ENCODE data around the gene COX8A. TPM values are rescaled to one million over a fixed set of nuclear protein-coding genes. Genes with fewer than 3 reads are reported as not detected.

Gene COX8A
- total RNA-seq, 1 experiment from 2014 or later, result 587 TPM

DNA sequence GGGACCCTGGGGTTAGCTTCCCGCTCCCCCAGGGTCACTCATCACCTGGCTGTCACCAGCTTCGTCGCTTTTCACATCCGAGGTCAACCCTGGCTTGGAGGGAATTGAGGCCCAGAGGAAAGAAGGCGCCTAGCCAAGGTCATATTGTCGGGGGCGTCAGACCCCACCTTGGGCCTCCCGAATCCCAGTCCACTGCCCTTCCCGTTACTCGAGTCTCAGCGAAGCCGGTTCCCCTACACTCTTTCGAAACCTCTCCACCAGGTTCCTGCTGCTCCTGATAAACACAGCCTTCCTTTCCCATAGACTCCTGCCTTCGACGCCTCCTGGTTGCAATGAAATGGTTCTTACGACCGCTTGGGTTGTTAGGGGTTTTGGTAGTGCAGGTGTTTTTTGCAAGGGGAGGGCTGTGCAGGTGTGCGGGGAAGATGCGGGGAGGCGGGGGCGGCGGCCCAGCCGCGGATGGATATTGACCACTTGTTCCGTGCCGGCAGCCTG, 35.0 kb upstream of the COX8A start (continued):
- TF ChIP-seq IRF2 (CRISPR knock-in tag; IDR thresholded peaks at IDR 0.05; ENCODE audit: borderline replicate concordance, low read depth) (no peak), NR3C1 (CRISPR knock-in tag; conservative IDR thresholded peaks at IDR 0.05; ENCODE audit: low read depth) (no peak), ESRRA (CRISPR knock-in tag; IDR thresholded peaks at IDR 0.05; ENCODE audit: borderline replicate concordance) (no peak), IRF1 (CRISPR knock-in tag; IDR thresholded peaks at IDR 0.05) (no peak)
- TF ChIP-seq, protein P1, sequence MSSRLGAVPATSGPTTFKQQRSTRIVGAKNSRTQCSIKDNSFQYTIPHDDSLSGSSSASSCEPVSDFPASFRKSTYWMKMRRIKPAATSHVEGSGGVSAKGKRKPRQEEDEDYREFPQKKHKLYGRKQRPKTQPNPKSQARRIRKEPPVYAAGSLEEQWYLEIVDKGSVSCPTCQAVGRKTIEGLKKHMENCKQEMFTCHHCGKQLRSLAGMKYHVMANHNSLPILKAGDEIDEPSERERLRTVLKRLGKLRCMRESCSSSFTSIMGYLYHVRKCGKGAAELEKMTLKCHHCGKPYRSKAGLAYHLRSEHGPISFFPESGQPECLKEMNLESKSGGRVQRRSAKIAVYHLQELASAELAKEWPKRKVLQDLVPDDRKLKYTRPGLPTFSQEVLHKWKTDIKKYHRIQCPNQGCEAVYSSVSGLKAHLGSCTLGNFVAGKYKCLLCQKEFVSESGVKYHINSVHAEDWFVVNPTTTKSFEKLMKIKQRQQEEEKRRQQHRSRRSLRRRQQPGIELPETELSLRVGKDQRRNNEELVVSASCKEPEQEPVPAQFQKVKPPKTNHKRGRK (CRISPR knock-in tag; IDR thresholded peaks at IDR 0.05; ENCODE audit: borderline replicate concordance), result no peak
- TF ChIP-seq, protein P2, sequence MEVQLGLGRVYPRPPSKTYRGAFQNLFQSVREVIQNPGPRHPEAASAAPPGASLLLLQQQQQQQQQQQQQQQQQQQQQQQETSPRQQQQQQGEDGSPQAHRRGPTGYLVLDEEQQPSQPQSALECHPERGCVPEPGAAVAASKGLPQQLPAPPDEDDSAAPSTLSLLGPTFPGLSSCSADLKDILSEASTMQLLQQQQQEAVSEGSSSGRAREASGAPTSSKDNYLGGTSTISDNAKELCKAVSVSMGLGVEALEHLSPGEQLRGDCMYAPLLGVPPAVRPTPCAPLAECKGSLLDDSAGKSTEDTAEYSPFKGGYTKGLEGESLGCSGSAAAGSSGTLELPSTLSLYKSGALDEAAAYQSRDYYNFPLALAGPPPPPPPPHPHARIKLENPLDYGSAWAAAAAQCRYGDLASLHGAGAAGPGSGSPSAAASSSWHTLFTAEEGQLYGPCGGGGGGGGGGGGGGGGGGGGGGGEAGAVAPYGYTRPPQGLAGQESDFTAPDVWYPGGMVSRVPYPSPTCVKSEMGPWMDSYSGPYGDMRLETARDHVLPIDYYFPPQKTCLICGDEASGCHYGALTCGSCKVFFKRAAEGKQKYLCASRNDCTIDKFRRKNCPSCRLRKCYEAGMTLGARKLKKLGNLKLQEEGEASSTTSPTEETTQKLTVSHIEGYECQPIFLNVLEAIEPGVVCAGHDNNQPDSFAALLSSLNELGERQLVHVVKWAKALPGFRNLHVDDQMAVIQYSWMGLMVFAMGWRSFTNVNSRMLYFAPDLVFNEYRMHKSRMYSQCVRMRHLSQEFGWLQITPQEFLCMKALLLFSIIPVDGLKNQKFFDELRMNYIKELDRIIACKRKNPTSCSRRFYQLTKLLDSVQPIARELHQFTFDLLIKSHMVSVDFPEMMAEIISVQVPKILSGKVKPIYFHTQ (CRISPR knock-in tag; IDR thresholded peaks at IDR 0.05), result no peak

- H3K36me3 Mint-ChIP-seq, result no peaks in the 10 kb centered on the region
- H3K9me3 Mint-ChIP-seq, result no peaks in the 10 kb centered on the region
- peaks cover 19% of the 10 kb centered on the region for H3K4me1 Mint-ChIP-seq
- DNase-seq (ENCODE audit: low spot score) (no peak), ATAC-seq (no peak)
- H3K27me3 Mint-ChIP-seq (ENCODE audit: low read depth), result peaks cover 5% of the 10 kb centered on the region; the same call in 1 of the 2 replicates
- TF ChIP-seq, protein P3, sequence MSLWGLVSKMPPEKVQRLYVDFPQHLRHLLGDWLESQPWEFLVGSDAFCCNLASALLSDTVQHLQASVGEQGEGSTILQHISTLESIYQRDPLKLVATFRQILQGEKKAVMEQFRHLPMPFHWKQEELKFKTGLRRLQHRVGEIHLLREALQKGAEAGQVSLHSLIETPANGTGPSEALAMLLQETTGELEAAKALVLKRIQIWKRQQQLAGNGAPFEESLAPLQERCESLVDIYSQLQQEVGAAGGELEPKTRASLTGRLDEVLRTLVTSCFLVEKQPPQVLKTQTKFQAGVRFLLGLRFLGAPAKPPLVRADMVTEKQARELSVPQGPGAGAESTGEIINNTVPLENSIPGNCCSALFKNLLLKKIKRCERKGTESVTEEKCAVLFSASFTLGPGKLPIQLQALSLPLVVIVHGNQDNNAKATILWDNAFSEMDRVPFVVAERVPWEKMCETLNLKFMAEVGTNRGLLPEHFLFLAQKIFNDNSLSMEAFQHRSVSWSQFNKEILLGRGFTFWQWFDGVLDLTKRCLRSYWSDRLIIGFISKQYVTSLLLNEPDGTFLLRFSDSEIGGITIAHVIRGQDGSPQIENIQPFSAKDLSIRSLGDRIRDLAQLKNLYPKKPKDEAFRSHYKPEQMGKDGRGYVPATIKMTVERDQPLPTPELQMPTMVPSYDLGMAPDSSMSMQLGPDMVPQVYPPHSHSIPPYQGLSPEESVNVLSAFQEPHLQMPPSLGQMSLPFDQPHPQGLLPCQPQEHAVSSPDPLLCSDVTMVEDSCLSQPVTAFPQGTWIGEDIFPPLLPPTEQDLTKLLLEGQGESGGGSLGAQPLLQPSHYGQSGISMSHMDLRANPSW (CRISPR knock-in tag; conservative IDR thresholded peaks at IDR 0.05; ENCODE audit: low read depth), result no peak
- no peak for TF ChIP-seq NFE2L1 (CRISPR knock-in tag; IDR thresholded peaks at IDR 0.05)
- TF ChIP-seq, protein P4, sequence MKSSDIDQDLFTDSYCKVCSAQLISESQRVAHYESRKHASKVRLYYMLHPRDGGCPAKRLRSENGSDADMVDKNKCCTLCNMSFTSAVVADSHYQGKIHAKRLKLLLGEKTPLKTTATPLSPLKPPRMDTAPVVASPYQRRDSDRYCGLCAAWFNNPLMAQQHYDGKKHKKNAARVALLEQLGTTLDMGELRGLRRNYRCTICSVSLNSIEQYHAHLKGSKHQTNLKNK (CRISPR knock-in tag; IDR thresholded peaks at IDR 0.05), result no peak
- no peak for TF ChIP-seq ESRRA (CRISPR knock-in tag; IDR thresholded peaks at IDR 0.05; ENCODE audit: borderline replicate concordance)
- no peak for TF ChIP-seq MAX (CRISPR knock-in tag; IDR thresholded peaks at IDR 0.05)
- no peak for TF ChIP-seq ZNF263 (CRISPR knock-in tag; IDR thresholded peaks at IDR 0.05; ENCODE audit: low read depth)
- no peak for TF ChIP-seq SP1 (CRISPR knock-in tag; conservative IDR thresholded peaks at IDR 0.05)
- TF ChIP-seq NFYB (CRISPR knock-in tag; conservative IDR thresholded peaks at IDR 0.05; ENCODE audit: low read depth), result no peak
- TF ChIP-seq, protein P5, sequence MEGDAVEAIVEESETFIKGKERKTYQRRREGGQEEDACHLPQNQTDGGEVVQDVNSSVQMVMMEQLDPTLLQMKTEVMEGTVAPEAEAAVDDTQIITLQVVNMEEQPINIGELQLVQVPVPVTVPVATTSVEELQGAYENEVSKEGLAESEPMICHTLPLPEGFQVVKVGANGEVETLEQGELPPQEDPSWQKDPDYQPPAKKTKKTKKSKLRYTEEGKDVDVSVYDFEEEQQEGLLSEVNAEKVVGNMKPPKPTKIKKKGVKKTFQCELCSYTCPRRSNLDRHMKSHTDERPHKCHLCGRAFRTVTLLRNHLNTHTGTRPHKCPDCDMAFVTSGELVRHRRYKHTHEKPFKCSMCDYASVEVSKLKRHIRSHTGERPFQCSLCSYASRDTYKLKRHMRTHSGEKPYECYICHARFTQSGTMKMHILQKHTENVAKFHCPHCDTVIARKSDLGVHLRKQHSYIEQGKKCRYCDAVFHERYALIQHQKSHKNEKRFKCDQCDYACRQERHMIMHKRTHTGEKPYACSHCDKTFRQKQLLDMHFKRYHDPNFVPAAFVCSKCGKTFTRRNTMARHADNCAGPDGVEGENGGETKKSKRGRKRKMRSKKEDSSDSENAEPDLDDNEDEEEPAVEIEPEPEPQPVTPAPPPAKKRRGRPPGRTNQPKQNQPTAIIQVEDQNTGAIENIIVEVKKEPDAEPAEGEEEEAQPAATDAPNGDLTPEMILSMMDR (IDR thresholded peaks at IDR 0.05), result no peak
- peak overlapping the region; percentile 80 for H3K4me3 Mint-ChIP-seq
- CTCF ChIA-PET, result no interaction called here
- peak overlapping the region; percentile 38; the same call in 1 of the 2 replicates for H3K27ac Mint-ChIP-seq
- POLR2A ChIA-PET, result no interaction called here
These were observed 33.6 kb upstream of the COX8A start for GRCh38 chr11:63940786-63941185.
